ENCODE results near the gene COL8A2. TPM values are rescaled to one million over a fixed set of nuclear protein-coding genes. Genes with fewer than 3 reads are reported as not detected.

COL8A2 gene
- total RNA-seq, 4 donors from 2014 or later: 1.2 to 16.6 (median 5.8) TPM

DNA sequence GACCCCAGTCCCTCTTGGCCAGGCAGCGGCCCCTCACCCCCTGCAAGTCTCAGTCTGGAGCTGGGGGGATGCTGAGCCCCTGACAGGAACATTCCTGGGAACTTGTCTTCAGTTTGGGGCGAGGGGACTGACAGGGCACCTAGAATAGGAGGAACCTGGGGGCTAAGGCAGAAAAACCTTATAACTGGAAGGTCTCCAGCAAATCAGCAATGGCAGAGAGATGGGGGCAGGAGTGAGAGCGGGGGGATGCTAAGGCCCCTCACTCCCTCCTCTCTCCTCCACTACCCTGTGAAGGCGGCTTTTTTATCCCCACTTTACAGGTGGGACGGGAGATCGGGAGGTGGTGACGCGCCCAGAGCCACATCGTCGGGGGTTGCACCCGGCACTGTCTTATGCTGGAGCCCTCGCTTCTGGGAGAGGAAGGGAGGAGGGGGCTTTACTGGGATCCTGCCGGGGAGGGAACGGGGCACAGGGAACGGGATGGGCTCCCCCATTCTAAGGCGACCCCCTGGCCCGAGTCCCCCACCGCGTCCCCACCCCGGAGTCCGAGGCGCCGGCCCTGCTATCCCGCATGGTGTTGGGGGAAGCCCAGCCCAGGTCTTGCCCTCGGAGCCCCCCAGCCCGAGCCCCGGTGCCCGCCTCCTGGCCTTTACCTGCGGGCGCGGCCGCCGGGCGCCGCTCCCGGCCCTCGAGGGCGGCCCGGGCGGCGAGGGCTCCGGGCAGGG, 456 bp downstream of the COL8A2 start:
- Histone ChIP-seq H3K4me3 (peak overlapping the region; percentile 9 to 46), H3K4me1 (peaks cover 0 to 6% of the 10 kb centered on the region in 2 donors), H3K27me3 (peaks cover 0 to 3% of the 10 kb centered on the region in 2 donors), H3K9me3 (no peaks in the 10 kb centered on the region), H3K27ac (peak overlapping the region; percentile 41 to 69), H3K36me3 (no peaks in the 10 kb centered on the region)
- DNase-seq: no peak
- intact Hi-C loops (cut with DNase I; ENCODE audit: low total_unique reads): loop anchor here (10.0 kb wide), 1 partner anchor 300 kb away; no protein-coding TSS in a partner anchor
- TF ChIP-seq POLR2A (IDR thresholded peaks at IDR 0.05): no peak
- TF ChIP-seq, protein P1, sequence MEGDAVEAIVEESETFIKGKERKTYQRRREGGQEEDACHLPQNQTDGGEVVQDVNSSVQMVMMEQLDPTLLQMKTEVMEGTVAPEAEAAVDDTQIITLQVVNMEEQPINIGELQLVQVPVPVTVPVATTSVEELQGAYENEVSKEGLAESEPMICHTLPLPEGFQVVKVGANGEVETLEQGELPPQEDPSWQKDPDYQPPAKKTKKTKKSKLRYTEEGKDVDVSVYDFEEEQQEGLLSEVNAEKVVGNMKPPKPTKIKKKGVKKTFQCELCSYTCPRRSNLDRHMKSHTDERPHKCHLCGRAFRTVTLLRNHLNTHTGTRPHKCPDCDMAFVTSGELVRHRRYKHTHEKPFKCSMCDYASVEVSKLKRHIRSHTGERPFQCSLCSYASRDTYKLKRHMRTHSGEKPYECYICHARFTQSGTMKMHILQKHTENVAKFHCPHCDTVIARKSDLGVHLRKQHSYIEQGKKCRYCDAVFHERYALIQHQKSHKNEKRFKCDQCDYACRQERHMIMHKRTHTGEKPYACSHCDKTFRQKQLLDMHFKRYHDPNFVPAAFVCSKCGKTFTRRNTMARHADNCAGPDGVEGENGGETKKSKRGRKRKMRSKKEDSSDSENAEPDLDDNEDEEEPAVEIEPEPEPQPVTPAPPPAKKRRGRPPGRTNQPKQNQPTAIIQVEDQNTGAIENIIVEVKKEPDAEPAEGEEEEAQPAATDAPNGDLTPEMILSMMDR (IDR thresholded peaks at IDR 0.05): no peak

GRCh38 chr1:36123356-36123755, 1.7 kb downstream of the COL8A2 start:
- Histone ChIP-seq H3K27ac (no peak overlapping the region), H3K9me3 (no peaks in the 10 kb centered on the region), H3K4me3 (no peak overlapping the region), H3K27me3 (peaks cover 0 to 3% of the 10 kb centered on the region in 2 donors), H3K36me3 (no peaks in the 10 kb centered on the region), H3K4me1 (peaks cover 0 to 6% of the 10 kb centered on the region in 2 donors)
- DNase-seq: no peak
- intact Hi-C loops (cut with DNase I; ENCODE audit: low total_unique reads): loop anchor here (10.0 kb wide), 1 partner anchor 301 kb away; no protein-coding TSS in a partner anchor
- no peak for TF ChIP-seq POLR2A (IDR thresholded peaks at IDR 0.05)
- TF ChIP-seq, protein P1 (IDR thresholded peaks at IDR 0.05): no peak

- Histone ChIP-seq H3K27ac (no peak overlapping the region), H3K36me3 (no peaks in the 10 kb centered on the region), H3K27me3 (peaks cover 0 to 3% of the 10 kb centered on the region in 2 donors), H3K4me3 (no peak overlapping the region), H3K4me1 (peaks cover 0 to 6% of the 10 kb centered on the region in 2 donors), H3K9me3 (no peaks in the 10 kb centered on the region)
- no peak for DNase-seq
- TF ChIP-seq, protein P1 (IDR thresholded peaks at IDR 0.05): no peak
- no peak for TF ChIP-seq POLR2A (IDR thresholded peaks at IDR 0.05)
- intact Hi-C loops (cut with DNase I; ENCODE audit: low total_unique reads): loop anchor here (10.0 kb wide), 1 partner anchor 302 kb away; no protein-coding TSS in a partner anchor
Observed at GRCh38 chr1:36122062-36123030, 2.7 kb downstream of the COL8A2 start.

DNA sequence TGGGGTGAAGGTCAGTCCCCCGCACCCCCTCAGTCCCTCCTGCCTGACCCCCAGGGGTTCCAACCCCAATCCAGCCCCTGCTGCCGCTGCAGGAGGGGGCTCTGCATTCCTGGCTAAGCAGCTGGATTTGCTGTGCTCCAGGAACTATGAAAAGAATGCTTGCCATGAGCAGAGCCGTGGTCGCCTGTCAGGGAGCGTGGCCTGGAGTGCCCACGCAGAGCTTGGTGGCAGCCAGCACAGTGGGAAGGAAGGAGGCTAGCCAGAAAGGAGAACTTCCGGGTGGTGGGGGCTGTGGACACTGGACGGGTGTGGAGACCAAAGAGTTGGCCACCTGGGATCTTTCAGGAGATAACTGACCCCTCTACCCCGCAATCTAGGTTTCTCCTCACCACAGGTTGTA, 5.6 kb downstream of the COL8A2 start:
- no peak for DNase-seq
- Histone ChIP-seq H3K27me3 (no peaks in the 10 kb centered on the region), H3K27ac (no peak overlapping the region), H3K4me3 (no peak overlapping the region), H3K9me3 (no peaks in the 10 kb centered on the region), H3K36me3 (no peaks in the 10 kb centered on the region), H3K4me1 (no peaks in the 10 kb centered on the region)
- TF ChIP-seq, protein P1 (IDR thresholded peaks at IDR 0.05): no peak
- TF ChIP-seq POLR2A (IDR thresholded peaks at IDR 0.05): no peak
- intact Hi-C loops (cut with DNase I; ENCODE audit: low total_unique reads): no loop called here

All from uterus (tissue), 4 donors.